GM12892 (cell line): ENCODE data around the gene C3orf18.

Experiments used
- POLR2A ChIP-seq: IDR thresholded peaks from 2 replicates; pipeline ENCODE4 v1.6.1; 2011; ENCODE audit warnings: low read depth, low read length, control low read depth
- POLR2AphosphoS5 ChIP-seq: IDR thresholded peaks from 2 replicates; pipeline ENCODE4 v1.6.1; 2011; ENCODE audit warnings: low read depth, low read length, control low read depth
- TAF1 ChIP-seq: IDR thresholded peaks from 2 replicates; pipeline ENCODE4 v1.6.1; 2011; ENCODE audit warnings: low read depth, mild to moderate bottlenecking, control low read depth, low read length, borderline replicate concordance

DNA sequence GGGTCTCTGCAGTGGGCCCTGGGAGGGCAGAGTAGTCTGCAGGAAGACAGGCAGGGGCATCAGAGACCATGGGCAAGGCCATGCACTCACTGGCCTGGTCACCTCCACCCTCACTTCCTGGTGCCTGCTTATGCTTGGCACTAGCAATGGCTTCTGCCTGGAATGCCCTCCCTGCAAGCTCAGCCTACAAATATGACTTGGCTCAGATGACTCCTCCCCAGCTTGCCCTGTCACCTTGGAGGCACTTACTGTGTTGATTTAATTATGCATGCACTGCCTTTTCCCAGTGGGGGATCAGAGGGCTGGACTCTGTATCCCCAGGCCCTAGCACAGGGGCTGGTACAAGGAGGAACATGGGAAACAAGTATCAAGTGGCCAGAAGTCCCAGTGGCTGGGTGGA is 7.8 kb downstream of the C3orf18 start:
- TF ChIP-seq POLR2AphosphoS5 (no peak), TAF1 (no peak), POLR2A (no peak)
